Frontal cortex (tissue), 4 donors: ENCODE data around the gene BIN2. TPM values are rescaled to one million over a fixed set of nuclear protein-coding genes. Genes with fewer than 3 reads are reported as not detected.
"Not testable (repeated sequence)": the region's sequence is repeated elsewhere in the genome, so short reads cannot be mapped to it uniquely, and the experiment has no call there.

ENCODE experiments used
- DNase-seq, 2 donors: peaks; one replicate each; pipeline ENCODE4 v3.0.0; 2012; ENCODE audit warnings: low spot score in 2 of 2
- FAIRE-seq: peaks from 2 replicates; lab custom pipeline; 2012; peaks lifted over from hg19 to GRCh38; lab: Jason Lieb, UNC
- total RNA-seq: library from RNA; depleted of rRNA; stranded (reverse); fragments of >200 nt; gene quantifications from one replicate; pipeline ENCODE4 v1.2.3, GENCODE V29; 2014
- donor health status: control.
- donor health status: control.
- donor health status: control.

The BIN2 gene
- total RNA-seq, 1 donor from 2014 or later, result 1.2 TPM

DNA sequence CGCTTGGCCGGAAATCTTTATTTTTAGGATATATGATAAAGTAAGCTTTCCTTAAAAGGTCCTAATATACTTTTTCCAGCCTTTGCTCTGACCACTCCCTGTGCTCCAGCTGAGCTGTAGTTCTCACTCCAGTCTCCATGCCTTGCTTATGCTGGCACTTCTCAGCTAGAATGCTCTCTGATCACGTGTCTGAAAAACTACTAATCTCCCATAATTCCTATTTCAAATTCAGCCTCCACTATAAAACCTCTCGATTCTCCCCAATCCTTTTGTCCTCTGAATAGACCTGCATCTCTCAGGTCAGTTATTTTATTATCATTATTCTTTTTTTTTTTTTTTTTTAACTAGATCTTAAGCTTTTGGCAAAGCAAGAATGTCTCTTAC, 3.7 kb downstream of the BIN2 start:
- DNase-seq, result no peak
- no peak for FAIRE-seq

DNA sequence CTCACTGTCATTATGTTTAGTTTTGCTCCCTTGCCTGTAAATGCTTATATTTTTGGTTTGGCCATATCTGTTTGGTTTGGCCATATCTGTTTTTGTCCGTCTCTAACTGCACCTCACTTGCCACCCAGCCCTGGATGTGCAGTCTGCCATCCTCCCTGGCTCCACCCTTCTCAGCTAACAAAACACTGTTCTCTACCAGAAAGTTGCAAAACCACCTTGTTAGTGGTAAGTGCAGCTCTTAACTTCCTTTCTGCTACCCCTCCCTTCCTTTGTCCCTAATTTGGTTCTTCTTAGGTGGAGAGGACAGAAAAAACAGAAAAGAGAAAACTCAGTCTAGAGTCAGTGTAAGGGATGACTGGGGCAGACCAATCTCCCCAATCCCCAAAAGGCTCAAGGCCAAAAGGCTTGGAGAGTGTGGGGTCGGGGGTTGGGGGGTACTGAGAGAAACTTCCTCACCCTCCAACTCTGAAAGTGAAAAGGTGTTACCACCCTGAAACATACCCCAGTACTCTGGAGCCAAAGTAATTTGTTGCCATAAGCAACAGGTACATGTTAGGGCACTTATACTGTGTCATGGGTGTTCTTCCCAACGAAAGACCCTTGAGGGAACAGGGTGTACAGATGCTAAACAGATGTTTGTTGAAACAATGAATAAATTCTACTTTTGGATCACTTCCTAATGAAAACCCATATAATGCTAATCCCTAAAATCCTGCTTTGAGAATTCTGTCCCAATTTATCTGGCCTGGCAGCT, 5.0 kb downstream of the BIN2 start:
- FAIRE-seq (no peak), DNase-seq (no peak)

DNA sequence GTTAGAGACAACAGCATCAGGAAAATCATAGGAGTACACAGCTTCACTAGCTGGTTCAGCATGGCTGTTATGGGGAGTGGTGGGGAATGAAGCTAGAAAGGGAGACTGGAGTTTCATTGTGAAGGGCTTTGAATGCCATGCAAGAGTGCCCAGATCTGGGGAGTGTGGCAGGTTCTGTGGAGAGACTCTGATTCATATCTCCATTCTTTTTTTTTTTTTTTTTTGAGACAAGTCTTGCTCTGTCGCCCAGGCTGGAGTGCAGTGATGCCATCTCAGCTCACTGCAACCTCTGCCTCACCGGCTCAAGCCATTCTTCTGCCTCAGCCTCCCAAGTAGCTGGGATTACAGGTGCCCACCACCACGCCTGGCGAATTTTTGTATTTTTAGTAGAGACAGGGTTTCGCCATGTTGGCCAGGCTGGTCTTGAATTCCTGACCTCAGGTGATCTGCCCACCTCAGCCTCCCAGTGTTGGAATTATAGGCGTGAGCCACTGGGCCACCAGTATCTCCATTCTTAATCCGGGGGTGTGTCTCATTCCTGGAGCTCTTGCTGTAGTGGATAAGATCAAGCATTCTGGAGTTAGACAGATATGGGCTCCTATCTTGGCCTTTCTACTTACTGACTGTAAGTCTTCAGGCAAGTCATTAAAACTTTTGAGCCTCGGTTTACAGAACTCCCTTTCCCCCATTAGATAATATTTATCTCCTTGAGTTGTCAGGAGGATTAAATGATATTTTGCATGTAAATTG, 5.7 kb downstream of the BIN2 start:
- FAIRE-seq, DNase-seq: not testable (repeated sequence)

DNA sequence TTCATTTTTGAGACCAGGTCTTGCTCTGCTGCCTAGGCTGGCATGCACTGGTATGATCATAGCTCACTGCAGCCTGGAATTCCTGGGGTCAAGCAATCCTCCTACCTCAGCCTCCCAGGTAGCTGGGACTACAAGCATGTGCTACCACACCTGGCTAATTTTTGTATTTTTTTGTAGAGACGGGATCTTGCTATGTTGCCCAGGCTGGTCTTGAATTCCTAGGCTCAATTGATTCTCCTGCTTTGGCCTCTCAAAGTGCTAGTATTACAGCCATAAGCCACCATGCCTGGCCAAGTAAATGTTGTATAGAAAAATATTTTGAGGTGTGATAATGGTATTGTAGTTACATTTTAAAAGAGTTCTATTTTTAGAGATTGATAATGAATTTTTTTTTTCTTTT, 12.6 kb downstream of the BIN2 start:
- FAIRE-seq (no peak), DNase-seq (no peak)

DNA sequence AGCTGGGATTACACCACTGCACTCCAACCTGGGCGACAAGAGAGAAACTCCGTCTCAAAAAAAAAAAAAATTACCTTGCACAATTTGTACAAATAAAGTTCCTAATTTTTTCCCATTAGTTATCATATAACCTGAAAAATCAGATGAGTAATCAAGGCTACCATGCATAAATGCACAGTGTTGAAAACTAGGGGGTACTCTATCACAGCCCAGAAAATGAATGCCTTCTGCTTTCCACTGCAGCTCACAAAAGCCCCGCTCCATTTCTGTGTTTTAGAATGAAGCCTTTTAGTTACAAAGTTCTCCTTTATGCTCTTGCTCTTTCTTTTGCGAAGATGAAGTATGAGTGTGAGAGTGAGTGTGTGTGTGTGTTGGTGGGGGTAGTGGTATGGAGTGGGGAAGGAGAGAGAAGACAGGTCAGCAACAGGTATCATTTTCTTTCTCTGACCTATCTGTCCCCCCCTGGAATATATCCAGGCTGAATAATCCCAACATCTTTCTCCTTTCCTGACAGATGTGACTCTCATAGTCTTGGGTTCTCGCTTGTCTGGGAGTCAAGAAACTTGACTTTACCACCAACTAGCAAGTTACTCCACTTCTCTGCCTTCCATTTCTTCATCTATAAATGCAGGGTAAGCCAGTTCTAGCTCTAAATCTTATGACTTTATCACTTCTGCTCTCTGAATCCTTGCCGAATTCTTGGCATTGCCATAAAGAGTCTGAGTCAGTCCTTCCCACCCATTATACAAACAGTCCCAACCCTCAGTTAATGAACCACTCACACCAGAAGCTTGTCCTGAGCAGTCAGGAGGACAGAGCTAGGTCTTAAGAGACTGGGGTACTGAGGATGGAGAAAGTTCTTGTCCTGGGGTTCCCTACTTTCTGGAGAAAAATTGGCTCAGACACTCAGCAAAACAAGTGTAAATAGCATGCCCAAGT, 16.1 kb downstream of the BIN2 start:
- FAIRE-seq, result no peak
- no peak for DNase-seq

DNA sequence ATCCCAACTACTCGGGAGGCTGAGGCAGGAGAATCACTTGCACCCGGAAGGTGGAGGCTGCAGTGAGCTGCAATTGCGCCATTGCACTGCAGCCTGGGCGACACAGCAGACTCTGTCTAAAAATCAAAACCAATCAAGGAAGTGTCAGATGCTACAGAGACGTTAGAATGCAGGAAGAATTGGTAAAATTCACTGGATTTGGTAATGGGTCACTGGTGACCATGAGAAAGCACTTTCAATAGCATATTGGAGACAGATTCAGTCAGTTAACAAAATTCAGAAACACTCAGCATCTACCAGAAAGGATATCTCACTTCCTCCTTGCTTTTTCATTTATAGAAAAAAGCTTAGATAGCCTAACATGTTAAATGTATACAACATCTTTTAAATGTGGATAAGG, 17.5 kb downstream of the BIN2 start:
- no peak for DNase-seq
- FAIRE-seq, result no peak

DNA sequence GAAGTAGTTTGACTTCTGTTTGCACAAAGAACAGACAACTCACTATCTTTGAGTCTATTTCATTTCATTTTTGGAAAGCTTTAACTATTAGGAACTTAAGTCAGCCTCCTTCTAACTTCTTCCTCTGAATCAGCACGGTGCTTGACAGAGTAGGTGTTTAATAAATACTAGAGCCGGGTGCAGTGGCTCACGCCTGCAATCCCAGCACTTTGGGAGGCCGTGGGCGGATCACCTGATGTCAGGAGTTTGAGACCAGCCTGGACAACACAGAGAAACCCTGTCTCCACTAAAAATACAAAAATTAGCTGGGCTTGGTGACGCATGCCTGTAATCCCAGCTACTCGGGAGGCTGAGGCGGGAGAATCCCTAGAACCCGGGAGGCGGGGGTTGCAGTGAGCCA, 23.2 kb downstream of the BIN2 start:
- not testable (repeated sequence) for FAIRE-seq, DNase-seq

DNA sequence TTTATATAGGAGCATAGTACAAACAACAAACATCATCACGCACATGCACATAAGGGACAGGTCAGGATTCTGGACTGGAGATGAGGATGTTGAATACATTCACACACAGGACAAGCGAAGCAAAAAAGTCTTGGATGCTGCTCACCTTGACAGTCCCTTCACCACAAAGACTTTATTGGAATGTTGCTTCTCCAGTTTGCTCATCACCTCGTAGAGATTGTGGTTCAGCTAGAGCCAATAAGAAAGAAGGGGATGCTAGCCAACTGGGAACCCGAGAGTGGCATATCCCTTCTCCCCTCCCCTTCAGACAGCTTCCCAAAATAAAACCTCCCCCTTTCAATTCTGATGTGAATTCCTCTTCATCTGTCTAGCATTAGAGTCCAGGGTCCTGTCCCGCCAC, 28.3 kb downstream of the BIN2 start:
- DNase-seq (no peak), FAIRE-seq (no peak)

DNA sequence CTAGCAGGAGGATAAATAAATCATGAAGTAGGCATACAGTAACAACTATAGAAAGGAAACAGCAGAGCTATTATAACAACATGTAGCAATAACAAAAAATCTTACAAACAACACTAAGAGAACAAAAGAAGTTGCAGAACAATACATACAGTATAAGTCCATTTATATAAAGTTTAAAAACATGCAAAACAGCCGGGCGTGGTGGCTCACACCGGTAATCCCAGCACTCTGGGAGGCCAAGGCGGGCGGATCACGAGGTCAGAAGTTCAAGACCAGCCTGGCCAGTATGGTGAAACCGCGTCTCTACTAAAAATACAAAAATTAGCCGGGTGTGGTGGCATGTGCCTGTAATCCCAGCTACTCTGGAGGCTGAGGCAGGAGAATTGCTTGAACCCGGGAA, 29.9 kb downstream of the BIN2 start:
- DNase-seq, FAIRE-seq: not testable (repeated sequence)

DNA sequence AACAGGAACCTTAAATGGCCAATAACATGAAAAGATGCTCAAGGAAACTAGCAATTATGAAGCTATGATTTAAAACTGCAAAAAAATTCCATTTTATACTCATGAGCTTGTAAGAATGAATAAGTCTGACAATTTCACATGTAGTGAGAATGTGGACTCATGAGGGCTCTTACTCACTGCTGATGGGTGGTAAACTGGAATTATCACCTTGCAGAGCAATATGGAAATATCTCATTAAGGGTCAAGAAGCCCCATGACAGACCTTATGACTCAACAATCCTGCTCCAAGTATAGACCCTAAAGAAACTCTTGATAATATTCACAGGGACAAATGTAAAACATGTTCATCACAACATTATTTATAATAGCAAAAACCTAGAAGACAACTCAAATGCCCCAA, 30.3 kb downstream of the BIN2 start:
- FAIRE-seq (no peak), DNase-seq (no peak)

DNA sequence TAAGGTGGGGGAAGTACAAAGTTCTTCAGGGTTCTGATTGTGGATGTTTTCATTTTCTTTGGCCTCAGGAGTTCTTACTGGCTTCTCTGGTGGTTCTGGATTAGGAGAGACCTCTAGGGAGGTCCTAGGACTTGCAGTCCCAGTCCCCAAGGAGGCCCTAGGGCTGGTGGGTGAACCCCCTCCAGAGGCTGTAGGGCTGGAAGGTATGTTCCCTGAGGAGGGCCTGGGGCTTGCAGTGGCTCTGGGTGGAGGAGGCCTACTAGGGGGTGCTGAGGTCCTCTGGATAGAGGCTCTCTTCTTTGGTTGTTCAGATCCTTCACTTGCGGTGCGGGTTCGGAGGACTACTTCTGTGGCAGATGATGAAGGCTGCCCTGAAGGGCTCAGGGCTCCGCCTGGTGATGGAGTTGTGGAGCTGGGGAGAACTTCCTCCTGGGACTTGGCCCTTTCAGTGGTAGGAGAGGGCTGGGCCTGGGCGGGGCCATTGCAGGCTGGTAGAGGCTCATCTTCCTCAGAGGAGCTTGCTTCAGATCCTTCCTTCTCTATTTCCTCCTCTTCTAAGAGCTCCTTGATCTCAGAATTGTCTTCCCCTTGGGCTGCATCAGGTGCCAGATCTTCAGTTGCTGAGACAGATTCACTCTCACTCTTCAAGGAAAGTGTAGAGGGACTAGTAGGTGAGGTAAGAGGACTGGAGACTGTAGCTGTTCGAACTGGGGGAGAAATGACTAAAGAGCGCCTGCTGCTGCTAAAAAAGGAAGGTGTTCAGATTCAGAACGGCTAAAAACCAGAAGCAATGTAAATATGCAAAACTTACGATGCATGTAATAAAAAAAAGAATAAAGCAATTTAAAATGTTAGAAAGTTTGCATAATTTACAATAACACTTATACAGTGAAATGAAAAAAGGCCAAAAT, 32.1 kb downstream of the BIN2 start:
- not testable (repeated sequence) for DNase-seq, FAIRE-seq

DNA sequence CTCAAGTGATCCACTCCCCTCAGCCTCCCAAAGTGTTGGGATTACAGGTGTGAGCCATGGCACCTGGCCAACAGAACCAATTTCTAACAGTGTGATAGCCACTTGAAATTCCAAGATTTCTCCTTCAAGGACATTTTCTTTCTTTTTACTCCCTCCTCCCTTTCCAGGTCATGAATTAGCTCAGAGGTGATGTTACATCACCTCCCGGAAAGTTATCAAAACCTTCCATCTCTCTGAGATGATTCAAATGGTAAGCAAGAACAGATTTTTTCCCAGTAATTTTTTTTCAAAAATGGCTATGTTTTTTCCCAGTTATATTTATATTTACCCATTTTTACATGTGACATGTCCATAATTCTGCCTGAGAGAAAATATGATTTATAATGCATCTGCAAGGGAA, 38.1 kb downstream of the BIN2 start:
- no peak for FAIRE-seq
- no peak for DNase-seq

DNA sequence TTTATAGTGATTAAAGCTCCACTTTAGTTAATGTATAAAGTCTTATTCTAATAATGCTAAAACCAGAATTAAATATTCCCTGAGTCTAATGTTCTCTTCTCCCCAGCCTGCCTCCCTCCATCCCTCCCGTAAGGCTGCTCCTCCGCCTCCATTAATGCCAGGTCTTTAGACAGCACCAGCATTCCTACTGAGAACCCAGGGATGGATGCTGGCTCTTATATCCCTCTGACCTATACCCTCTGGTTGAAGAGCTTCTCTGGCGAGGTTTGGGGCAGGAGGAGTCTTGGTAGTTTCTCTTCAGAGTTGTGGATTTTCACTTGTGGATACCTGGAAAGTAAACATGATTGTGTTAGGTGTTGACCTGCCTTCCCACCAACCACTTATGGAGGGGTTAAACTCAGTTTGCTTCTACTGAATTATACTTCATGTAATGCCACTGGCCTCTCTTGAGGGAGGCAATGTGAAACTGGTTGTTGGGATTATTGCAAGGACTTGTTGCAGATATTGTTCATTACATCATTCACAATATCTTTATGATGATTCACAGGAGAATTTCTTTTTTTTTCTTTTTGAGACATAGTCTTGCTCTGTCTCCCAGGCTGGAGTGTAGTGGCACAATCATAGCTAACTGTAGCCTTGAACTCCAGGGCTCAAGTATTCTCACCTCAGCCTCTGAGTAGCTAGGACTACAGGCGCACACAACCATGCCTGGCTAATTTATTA, 42.6 kb downstream of the BIN2 start:
- DNase-seq (no peak), FAIRE-seq (no peak)

DNA sequence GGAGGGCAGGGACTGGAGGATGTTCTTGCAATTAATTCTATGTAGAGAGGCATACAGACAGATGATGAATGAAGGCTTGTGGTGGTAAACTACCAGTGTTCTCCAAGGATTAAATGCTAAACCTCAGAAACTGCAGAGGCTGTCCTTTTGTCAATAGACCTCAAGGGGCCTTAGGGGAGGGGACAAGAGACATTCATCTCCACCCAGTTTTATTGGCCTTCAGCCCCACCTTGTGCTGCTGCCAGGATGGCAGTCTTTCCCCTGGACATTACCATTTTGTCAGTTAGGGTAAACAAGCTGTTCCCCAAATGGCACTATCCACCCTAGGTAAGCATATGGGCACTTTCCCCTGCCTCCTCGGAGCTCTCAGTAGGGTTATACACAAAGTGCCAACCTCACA, 48.9 kb downstream of the BIN2 start:
- no peak for DNase-seq
- FAIRE-seq, result no peak

DNA sequence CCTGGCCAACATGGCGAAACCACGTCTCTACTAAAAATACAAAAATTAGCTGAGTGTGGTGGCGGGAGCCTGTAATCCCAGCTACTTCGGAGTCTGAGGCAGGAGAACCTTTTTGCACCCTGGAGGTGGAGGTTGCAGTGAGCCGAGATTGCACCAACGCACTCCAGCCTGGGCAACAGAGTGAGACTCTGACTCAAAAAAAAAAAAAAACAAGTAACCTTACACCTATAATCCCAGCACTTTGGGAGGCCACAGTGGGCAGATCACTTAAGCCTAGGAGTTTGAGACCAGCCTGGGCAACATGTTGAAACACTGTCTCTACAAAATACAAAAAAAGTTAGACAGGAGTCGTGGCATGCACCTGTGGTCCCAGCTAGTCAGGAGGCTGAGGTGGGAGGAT, 51.2 kb downstream of the BIN2 start:
- FAIRE-seq, DNase-seq: not testable (repeated sequence)

DNA sequence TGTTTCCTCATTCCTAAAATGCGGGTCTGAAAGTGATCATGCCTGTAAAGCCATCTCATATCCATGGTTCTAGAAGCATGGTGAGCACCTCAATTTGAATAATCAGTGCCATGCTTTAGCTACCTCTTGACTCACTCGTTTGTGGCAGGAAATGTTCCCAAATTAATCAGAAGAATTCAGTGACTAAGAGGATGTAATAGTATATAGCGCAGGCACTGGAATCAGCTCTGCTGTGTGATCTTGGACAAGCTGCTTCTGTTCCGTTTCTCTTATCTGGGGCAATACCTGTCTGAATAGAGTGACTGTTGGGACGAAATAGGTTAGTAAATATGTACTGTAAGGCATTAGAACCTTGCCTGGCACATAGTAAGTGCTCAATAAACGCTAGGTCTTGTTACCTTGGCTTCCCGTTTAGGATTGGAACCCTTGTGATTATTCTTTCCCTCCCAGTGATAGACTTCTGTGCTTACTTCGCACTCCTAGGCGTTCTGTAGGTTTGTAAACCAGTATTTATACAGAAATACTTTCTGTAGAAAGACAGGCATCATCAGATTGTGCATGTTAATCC, 52.9 kb downstream of the BIN2 start:
- peak in 1 of 2 donors; percentile 29 for DNase-seq
- FAIRE-seq, result no peak

DNA sequence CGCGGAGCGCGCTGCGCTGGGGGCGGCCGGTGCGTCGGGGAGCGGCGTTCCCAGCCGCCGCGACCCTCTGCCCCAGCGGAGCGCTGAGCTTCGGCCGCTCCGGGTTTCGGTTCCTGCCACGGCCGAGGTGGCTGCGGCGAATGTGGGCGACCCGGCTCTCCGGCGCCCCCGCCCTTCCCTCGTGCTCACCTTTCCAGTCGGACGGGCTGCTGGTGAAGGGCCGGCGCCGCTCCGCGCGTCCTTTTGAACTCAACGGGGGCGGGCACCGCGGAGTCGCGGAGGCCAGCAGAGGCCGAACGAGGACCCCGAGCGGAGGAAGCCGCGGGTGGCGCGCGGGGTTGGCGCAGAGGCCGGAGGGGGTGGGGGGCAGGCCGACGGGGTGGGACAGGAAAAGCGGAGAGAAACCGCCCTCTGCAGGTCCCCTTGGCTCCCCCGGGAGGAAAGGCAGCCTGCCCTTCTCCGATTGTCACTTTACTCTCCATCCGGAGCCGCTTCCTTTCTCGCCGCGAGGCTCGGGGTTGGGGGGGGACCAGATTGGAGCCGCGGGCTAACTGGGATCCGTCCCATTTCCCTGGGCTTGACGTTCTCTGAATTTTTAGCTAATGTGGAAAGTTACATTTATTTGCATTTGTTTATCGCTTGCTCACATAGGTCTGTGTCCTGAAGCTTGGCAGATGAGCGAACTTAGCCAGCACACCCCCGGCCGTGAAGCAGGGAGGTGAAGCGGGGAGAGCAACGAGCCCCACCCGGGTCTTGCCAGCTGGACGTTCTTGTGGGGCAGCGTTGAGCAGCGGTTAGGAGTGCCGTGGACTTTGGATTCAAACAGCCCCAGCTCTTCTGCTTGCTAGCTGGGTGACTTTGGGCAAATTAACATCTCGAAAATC, 53.7 kb downstream of the BIN2 start, which contains the start of gene SMAGP:
Gene SMAGP, minus strand, starts transcription at position 349 of the 884 bp plus-strand sequence. CDS start 1,137 bp downstream, outside the sequence.
- DNase-seq (peak; percentile 42 to 46), FAIRE-seq (no peak)
